Measurements from ENCODE around the gene EEPD1.

- TF ChIP-seq ZFP30 (CRISPR knock-in tag; IDR thresholded peaks at IDR 0.05) (no peak), PATZ1 (CRISPR knock-in tag; IDR thresholded peaks at IDR 0.05; ENCODE audit: borderline replicate concordance) (no peak), RARB (CRISPR knock-in tag; IDR thresholded peaks at IDR 0.05) (no peak)
Observed at GRCh38 chr7:36226151-36226550, 73.1 kb downstream of the EEPD1 start.

Data from SK-N-SH treated with all-trans-retinoic acid at 6 μM for 48 hours (cell line).